OCI-LY7 (cell line): Measurements from ENCODE around the gene AUTS2.

ENCODE experiments used
- CTCF ChIP-seq: fragments of 200-600 bp; sonication (generic); conservative IDR thresholded peaks from 2 replicates; pipeline ENCODE4 v1.5.1; 2014; ENCODE audit warnings: mild to moderate bottlenecking, antibody characterized with exemption, low read length, moderate library complexity, mixed read lengths
- EZH2phosphoT487 ChIP-seq: fragments of 200-600 bp; sonication (generic); IDR thresholded peaks from 2 replicates; pipeline ENCODE4 v1.6.1; 2018; ENCODE audit warnings: low read depth, borderline replicate concordance, mild to moderate bottlenecking, mixed run types, antibody characterized with exemption, low read length, moderate library complexity, mixed read lengths

DNA sequence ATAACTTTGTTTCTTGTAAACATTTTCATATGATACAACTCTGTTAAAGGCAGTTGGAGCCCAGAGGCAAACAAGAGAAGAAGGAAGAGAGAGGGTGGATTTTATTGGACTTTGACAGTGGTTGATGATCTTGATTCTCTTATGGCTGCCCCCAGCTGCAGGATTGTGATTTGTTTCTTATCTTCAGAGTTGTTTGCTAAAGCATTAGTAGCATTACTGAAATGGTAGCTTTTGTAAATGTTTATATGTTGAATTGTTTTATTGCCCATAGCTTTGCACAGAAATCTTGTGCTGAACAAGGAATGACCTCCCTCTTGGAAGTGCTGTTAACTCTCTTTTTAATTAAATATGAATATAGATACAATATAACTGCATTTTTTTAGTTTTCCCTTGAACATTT, 309.4 kb downstream of the AUTS2 start:
- no peak for TF ChIP-seq CTCF
- no peak for TF ChIP-seq EZH2phosphoT487
